HG02981 (cell line): ENCODE measurements around the gene FHIT.
"Not testable (repeated sequence)": the region's sequence is repeated elsewhere in the genome, so short reads cannot be mapped to it uniquely, and the experiment has no call there.

Source experiments
- ATAC-seq: cut with Tn5 transposase; IDR thresholded peaks from one replicate; pipeline ENCODE4 v1.9.1; 2021; ENCODE audit warnings: mild to moderate bottlenecking, moderate library complexity; ENCODE audit not compliant: unreplicated experiment

Gene FHIT

DNA sequence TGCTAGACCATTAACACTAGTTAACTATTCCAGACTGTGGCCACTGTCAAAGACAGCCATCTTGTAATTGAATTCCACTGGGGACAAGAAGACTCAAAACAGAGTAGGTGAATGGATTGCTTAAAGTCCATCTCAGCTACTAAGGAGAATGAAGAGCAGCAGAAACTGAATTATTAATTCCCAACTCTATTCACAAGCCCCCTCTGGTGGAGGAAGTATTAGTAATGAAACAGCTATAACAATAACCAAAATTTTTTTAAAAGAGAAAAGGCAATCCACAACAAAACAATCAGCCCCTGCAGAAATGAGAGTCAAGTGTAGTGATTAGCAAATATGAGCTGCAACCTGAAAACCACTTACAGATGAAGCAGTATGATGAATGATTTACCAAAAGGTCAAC is 302.8 kb downstream of the FHIT start:
- no peak for ATAC-seq

- ATAC-seq = no peak
Observed at GRCh38 chr3:60935709-60936108, 315.5 kb downstream of the FHIT start.

DNA sequence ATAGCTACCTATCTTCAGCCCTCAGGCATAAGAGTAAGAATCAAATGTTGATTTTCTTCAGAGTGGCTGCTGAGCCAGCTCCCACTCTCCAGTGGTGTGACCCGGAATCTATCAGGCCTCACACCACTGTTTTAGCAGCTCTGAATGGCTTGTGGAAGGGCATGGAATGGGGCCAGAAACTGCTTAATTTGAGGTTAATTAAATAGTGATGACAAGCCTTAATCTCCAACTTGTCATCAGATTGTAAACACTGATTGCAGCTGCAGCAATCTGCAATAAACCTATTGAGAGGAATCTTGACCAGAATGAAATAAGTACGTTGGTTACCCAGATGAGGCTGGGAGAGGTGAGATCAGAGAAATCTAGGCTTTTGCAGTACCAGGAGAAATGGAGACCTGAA is 317.4 kb downstream of the FHIT start:
- ATAC-seq = no peak

GRCh38 chr3:60932643-60933042 is 318.6 kb downstream of the FHIT start:
- no peak for ATAC-seq

- no peak for ATAC-seq
Observed at GRCh38 chr3:60932170-60932569, 319.1 kb downstream of the FHIT start.

DNA sequence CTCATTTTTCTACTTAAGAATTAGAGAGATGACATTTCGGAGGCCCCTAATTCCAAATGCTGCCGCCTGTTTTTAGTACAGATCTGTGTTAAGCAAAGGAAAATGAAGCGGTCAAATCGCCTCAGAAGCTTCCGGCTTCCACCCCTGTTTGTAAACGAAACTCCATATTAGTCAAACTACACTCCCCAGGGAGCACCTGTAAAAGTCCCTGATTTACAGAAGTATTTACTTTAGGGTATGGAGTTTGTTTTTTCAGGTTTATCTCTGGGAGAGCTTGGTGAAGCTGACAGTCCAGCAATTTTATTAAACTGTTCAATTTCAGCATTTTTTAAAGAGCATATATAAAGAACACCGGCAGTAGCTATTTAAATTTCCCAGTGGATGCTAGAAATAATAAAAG is 319.8 kb downstream of the FHIT start:
- no peak for ATAC-seq

DNA sequence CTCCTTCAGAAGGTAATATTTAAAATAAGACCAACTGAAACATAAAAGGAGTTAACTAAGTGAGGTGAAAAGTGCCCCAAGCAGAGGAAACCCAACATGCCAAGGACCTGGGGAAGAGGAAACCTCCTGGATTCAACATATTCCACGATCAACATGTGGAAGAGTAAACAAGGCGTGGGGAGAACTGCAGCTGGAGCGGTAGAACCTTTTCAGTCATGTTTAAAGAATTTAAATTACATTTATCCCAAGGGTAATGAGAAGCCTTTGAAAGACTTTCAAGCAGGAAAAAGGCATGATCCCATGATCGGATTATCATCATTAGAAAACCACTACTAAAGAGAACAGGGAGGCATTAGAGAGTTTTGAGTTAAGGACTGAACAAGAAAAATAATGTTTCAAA is 330.7 kb downstream of the FHIT start:
- no peak for ATAC-seq

GRCh38 chr3:60919296-60919695 is 332.0 kb downstream of the FHIT start:
- no peak for ATAC-seq

DNA sequence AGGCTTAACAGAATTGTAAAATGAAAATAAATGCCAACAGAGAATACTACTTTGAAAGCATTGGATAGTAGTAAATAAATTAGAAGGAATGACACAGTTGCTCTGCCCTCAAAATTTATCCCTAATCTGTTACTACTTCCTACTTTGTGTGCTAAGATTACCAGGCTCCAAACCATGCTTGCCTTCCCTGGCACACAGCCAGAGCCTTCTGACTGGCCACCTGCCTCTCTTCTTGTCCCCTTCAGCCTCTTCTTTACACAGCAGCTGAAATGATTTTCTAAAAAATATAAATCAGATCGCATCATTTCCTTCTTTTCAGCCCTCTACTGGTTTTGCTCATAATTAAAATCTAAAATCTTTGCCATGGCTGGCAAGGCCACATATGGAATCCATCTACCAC is 334.1 kb downstream of the FHIT start:
- ATAC-seq = no peak

GRCh38 chr3:60916546-60916945 is 334.7 kb downstream of the FHIT start:
- no peak for ATAC-seq

DNA sequence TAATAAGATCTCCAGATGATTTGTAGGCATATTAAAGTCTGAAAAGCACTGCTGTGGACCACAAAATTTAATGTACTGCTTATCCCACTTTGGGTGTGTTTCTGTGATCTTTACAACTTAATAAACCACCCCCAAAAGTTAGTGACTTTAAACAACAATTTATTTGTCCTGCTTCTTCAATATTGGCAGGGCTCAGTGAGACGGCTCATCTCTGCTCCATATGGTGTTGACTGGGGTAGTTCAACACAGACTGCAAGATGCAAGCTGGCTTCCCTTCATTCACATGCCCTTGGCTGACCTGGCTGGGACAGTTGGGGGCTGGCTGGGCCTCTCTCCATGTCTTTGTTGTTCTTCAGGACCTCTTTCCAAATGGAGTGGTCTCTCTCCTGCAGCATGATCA is 337.8 kb downstream of the FHIT start:
- ATAC-seq = no peak

DNA sequence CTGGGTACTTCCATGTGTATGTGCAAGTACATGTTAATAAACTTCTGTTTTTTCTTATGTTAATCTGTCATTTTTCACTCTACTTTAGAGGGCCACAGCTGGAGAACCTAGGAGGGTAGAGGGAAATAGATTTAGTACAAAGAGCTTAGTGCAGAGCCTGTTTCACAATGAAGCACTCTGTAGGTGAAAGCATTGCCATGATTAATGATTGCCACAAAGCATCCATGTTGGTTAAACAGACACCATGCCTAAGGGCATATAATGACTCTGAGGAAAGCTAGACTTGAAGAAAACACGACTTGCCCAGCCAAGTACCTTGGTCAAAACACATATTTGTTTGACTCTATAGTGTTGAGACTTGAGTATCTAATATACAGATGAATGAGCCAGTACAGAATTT is 338.4 kb downstream of the FHIT start:
- no peak for ATAC-seq

GRCh38 chr3:60912142-60912541 is 339.1 kb downstream of the FHIT start:
- no peak for ATAC-seq

GRCh38 chr3:60909526-60909925 is 341.7 kb downstream of the FHIT start:
- no peak for ATAC-seq

GRCh38 chr3:60906283-60906682 is 345.0 kb downstream of the FHIT start:
- no peak for ATAC-seq

DNA sequence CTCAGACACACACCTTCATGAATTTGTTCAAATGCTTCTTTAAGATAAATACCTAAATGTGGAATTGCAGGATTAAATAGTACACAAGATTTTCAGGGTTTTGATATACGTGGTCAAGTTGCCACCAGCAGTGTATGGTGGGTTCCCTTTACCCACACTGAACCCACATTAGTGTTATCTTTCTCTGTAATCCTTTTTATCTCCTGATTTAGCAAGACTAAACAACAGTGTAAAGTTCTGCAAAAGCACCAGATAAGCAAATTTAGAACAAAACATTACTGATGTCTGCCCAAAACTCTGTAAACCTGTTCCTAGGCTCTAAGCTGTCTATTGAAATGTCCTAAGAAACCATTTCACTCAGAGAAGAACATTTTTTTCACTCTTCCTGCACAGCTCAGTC is 352.9 kb downstream of the FHIT start:
- ATAC-seq = no peak

- no peak for ATAC-seq
Observed at GRCh38 chr3:60893946-60894345, 357.3 kb downstream of the FHIT start.

GRCh38 chr3:60890226-60890625 is 361.0 kb downstream of the FHIT start:
- ATAC-seq = no peak

- ATAC-seq = not testable (repeated sequence)
Observed at GRCh38 chr3:60888952-60889351, 362.3 kb downstream of the FHIT start.

DNA sequence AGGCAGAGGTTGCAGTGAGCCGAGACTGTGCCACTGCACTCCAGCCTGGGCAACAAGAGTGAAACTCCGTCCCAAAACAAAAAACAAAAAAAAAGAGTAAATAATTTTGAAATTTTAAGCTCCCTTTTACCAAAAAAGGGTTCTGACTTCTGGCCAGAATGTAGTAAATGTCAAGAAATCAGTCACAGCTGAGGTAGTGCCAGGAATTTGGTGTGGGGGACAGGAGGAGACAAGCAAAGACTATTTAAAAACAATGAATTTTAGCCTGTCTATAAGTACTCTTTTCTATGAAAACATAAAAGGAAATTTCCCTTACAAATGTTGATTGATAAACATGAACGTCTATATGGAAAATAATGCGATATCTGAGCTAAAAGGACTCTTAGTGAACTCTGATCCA is 363.7 kb downstream of the FHIT start:
- no peak for ATAC-seq

DNA sequence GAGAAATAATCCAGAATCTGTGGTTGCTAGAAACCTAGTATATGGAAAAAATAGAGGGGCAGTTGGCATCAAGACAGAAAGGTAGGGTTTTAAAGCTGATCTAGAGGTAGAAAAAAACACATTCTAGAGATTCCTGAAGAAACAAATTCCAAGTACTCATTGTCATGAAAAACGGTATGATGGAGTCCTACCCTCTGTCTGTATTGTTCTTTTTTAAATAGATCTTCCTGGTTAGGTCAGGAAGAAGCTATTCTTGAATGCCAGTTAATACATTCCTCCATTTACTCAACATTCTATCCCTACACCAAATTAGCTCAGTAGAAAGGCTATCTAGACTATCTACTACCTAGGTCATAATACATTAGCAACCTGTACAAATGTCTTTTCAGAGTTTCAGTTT is 364.7 kb downstream of the FHIT start:
- ATAC-seq = no peak

DNA sequence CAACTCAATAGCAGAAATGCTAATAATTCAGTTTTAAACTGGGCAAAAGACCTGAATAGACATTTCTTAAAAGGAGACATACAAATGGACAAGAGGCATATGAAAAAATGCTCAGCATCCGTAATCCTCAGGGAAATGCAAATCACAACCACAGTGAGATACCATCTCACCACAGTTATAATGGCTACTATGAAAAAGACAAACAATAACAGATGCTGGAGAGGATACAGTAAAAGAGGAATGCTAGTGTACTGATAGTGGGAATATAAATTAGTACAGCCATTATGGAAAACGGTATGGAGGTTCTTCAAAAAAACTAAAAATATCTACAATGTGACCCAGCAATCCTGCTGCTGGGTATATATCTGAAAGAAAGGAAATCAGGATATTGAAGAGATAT is 367.2 kb downstream of the FHIT start:
- ATAC-seq = no peak

DNA sequence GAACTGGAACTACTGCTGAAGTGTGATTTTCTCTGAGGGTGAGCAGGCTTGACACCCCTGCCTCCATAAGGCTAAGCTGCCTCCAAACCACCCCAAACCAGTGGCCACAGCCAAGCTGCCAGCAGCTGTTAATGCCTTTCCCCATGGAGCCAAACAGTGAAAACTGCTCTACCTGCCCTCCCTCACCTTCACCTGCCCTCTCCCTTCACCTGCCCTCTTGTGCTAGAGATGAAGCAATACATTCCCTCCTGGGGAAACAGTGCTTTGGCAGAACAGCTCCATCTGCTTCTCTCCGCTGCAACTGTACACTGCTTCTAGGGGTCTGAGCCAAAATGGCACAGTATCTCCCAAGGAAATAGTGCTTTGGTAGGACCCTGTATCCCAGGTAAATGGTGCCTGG is 374.1 kb downstream of the FHIT start:
- ATAC-seq = no peak

DNA sequence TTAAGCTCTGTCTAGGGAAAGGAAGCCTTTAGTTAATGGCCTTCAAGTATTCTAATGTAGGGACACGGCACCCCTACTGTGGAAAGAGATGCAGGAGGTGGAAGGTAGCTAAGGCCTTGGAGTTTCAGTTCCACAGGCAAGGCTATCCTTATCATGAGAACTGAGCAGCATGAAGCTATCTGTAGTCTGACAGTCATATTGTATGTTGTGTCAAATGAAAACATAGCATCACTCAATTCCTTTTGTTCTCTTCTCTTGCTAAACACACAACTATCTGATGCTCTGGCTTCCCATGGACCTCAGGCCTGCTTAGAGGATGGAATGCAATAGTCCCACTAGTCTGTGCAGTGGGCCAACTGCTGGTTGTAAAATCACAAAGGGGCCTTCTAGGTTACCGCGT is 380.9 kb downstream of the FHIT start:
- no peak for ATAC-seq
